HepG2 (cell line): ENCODE data around the gene CLASRP. TPM values are rescaled to one million over a fixed set of nuclear protein-coding genes. Genes with fewer than 3 reads are reported as not detected.

ENCODE experiments used
- FUBP1 ChIP-seq: sonication (generic); formaldehyde crosslinking; IDR thresholded peaks from 2 replicates; pipeline ENCODE4 v1.5.1; 2020; ENCODE audit warnings: missing genetic modification reagents, mild to moderate bottlenecking, borderline replicate concordance
- IKZF5 ChIP-seq: IDR thresholded peaks from 2 replicates; pipeline ENCODE4 v1.6.1; 2018; ENCODE audit warnings: missing genetic modification reagents, mild to moderate bottlenecking, missing compliant biosample characterization
- NR1H2 ChIP-seq: sonication (generic); formaldehyde crosslinking; IDR thresholded peaks from 2 replicates; pipeline ENCODE4 v1.8.1; 2022; ENCODE audit warnings: low read depth, missing genetic modification reagents, borderline replicate concordance
- POLR2G ChIP-seq: fragments of 200-400 bp; formaldehyde crosslinking; IDR thresholded peaks from 2 replicates; pipeline ENCODE4 v1.6.1; 2018; ENCODE audit warnings: mild to moderate bottlenecking, low read depth, low read length, moderate library complexity
- RARA ChIP-seq: IDR thresholded peaks from 2 replicates; pipeline ENCODE4 v1.6.1; 2016; ENCODE audit warnings: missing genetic modification reagents, missing compliant biosample characterization
- RERE ChIP-seq: IDR thresholded peaks from 2 replicates; pipeline ENCODE4 v1.6.1; 2016; ENCODE audit warnings: low read depth, missing genetic modification reagents, missing compliant biosample characterization
- SMARCC2 ChIP-seq: fragments of 450-650 bp; IDR thresholded peaks from 2 replicates; pipeline ENCODE4 v1.6.1; 2017; ENCODE audit warnings: antibody characterized with exemption, mild to moderate bottlenecking
- TRIM22 ChIP-seq: fragments of 450-650 bp; IDR thresholded peaks from 2 replicates; pipeline ENCODE4 v1.6.1; 2017
- WIZ ChIP-seq: sonication (generic); formaldehyde crosslinking; IDR thresholded peaks from 2 replicates; pipeline ENCODE4 v1.5.1; 2020; ENCODE audit warnings: mild to moderate bottlenecking, missing genetic modification reagents
- ZBTB26 ChIP-seq: IDR thresholded peaks from 2 replicates; pipeline ENCODE4 v1.6.1; 2016; ENCODE audit warnings: missing compliant biosample characterization, missing genetic modification reagents, borderline replicate concordance
- ZBTB33 ChIP-seq: sonication (generic); formaldehyde crosslinking; IDR thresholded peaks from 2 replicates; pipeline ENCODE4 v1.4.0; 2020; ENCODE audit warnings: missing genetic modification reagents
- ZNF383 ChIP-seq: sonication (generic); formaldehyde crosslinking; IDR thresholded peaks from 2 replicates; pipeline ENCODE4 v1.4.0; 2020; ENCODE audit warnings: missing genetic modification reagents, mild to moderate bottlenecking, borderline replicate concordance
- ZNF468 ChIP-seq: sonication (generic); formaldehyde crosslinking; IDR thresholded peaks from 2 replicates; pipeline ENCODE4 v1.8.0; 2022; ENCODE audit warnings: mild to moderate bottlenecking, moderate library complexity, missing genetic modification reagents
- ZNF484 ChIP-seq: sonication (generic); formaldehyde crosslinking; IDR thresholded peaks from 2 replicates; pipeline ENCODE4 v1.5.1; 2020; ENCODE audit warnings: mild to moderate bottlenecking, low read depth, missing genetic modification reagents, borderline replicate concordance
- ZNF672 ChIP-seq: sonication (generic); formaldehyde crosslinking; IDR thresholded peaks from 2 replicates; pipeline ENCODE4 v1.8.1; 2022; ENCODE audit warnings: missing genetic modification reagents
- polyA plus RNA-seq, 8 experiments: library from polyadenylated mRNA; depleted of rRNA in 3 of 8; stranded (reverse) in 7 of 8; unstranded in 1 of 8; fragments of >200 nt; fragmentation: Illumina TruSeq in 4 of 8; extraction: Trizol in 4 of 8; gene quantifications; 2 replicates each; pipeline versions ENCODE4 v1.2.1 to v1.2.3, GENCODE V29; 2011 to 2016; ENCODE audit warnings: low read depth in 4 of 8, missing spikeins in 1 of 8, mixed read lengths in 1 of 8; ENCODE audit not compliant: insufficient read depth in 1 of 8
- total RNA-seq, 5 experiments: library from RNA; depleted of rRNA; stranded (reverse); fragments of >200 nt; fragmentation: Illumina TruSeq; extraction: Trizol; gene quantifications; 2 replicates each; pipeline ENCODE4 v1.2.3, GENCODE V29; 2016; ENCODE audit warnings: low read depth in 1 of 5

Gene CLASRP
- total and polyA plus RNA-seq, 2 of the 13 experiments (the other 11 are each of a cell fraction or from before 2014, with no cell fraction given), result 32.0 to 51.4 TPM

- TF ChIP-seq RERE (CRISPR knock-in tag), result 0 out of 2 replicates have a peak, but pooled peaks have one; percentile 23
- TF ChIP-seq FUBP1 (CRISPR knock-in tag), result no peak
- TF ChIP-seq RARA (CRISPR knock-in tag), result peak; percentile 49
- TF ChIP-seq TRIM22, result no peak
- TF ChIP-seq NR1H2, result no peak
- TF ChIP-seq ZNF383, result no peak
- TF ChIP-seq ZNF484 (CRISPR knock-in tag), result no peak
- no peak for TF ChIP-seq ZNF672 (CRISPR knock-in tag)
- 0 out of 2 replicates have a peak, but pooled peaks have one; percentile 29 for TF ChIP-seq POLR2G
- TF ChIP-seq ZBTB33 (CRISPR knock-in tag), result peak; percentile 90
- no peak for TF ChIP-seq WIZ (CRISPR knock-in tag)
- TF ChIP-seq IKZF5 (CRISPR knock-in tag), result peak; percentile 18; the same call in 1 of the 2 replicates
- no peak for TF ChIP-seq ZBTB26 (CRISPR knock-in tag)
- no peak for TF ChIP-seq SMARCC2
- TF ChIP-seq ZNF468 (CRISPR knock-in tag), result no peak
Measured at GRCh38 chr19:45099467-45100191, 60.8 kb downstream of the CLASRP start (continued).
